ENCODE results near the gene MTHFSD.
A peak's percentile ranks its signal among the peaks of the same experiment; 100 is the strongest.

MTHFSD gene

DNA sequence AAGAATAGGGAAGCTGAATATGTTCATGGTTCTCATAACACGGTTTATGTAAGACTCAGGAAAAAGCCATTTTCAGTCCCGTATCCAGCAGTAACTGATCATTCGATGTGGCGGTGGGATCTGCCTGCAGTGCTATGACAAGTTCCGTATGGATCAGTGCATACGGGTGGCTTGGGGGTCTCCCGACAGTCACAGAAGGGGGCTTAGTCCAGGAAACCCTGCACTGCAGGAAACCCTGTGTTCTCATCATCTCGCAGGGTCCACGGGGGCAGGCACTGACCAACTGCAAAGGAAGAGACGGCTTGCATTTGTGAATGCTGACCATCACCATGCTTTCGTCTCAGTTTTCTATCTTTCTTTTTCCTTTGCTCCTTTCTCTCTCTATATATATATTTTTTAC, 7.7 kb downstream of the MTHFSD start:
- TF ChIP-seq, protein P1, sequence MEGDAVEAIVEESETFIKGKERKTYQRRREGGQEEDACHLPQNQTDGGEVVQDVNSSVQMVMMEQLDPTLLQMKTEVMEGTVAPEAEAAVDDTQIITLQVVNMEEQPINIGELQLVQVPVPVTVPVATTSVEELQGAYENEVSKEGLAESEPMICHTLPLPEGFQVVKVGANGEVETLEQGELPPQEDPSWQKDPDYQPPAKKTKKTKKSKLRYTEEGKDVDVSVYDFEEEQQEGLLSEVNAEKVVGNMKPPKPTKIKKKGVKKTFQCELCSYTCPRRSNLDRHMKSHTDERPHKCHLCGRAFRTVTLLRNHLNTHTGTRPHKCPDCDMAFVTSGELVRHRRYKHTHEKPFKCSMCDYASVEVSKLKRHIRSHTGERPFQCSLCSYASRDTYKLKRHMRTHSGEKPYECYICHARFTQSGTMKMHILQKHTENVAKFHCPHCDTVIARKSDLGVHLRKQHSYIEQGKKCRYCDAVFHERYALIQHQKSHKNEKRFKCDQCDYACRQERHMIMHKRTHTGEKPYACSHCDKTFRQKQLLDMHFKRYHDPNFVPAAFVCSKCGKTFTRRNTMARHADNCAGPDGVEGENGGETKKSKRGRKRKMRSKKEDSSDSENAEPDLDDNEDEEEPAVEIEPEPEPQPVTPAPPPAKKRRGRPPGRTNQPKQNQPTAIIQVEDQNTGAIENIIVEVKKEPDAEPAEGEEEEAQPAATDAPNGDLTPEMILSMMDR (IDR thresholded peaks at IDR 0.05; ENCODE audit: control insufficient read depth, extremely low read depth, insufficient read depth): no peak
- H3K4me3 ChIP-seq (ENCODE audit: low read depth, low read length): no peak overlapping the region
- no peak for DNase-seq (ENCODE audit: low read depth)

DNA sequence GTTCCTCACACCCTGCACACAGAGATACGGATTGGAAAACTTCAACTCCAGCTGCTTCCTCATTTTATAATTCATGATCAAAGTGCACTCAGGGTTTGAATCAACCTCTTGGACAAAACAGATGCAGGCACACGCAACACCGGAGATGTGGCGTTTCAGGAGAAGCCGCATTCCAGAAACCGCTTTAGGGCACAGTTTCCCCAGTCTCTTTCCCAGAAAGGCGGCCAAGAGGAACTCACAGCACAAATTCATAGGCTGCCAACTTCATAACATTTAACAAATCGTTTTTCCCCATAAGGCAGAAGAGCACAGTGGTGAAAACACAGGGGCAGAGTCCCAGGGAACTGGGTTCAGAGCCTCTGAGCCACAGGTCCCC, 8.4 kb downstream of the MTHFSD start:
- H3K4me3 ChIP-seq (ENCODE audit: low read depth, low read length): no peak overlapping the region
- TF ChIP-seq, protein P1 (IDR thresholded peaks at IDR 0.05; ENCODE audit: control insufficient read depth, extremely low read depth, insufficient read depth): no peak
- peak; percentile 21 for DNase-seq (ENCODE audit: low read depth)

DNA sequence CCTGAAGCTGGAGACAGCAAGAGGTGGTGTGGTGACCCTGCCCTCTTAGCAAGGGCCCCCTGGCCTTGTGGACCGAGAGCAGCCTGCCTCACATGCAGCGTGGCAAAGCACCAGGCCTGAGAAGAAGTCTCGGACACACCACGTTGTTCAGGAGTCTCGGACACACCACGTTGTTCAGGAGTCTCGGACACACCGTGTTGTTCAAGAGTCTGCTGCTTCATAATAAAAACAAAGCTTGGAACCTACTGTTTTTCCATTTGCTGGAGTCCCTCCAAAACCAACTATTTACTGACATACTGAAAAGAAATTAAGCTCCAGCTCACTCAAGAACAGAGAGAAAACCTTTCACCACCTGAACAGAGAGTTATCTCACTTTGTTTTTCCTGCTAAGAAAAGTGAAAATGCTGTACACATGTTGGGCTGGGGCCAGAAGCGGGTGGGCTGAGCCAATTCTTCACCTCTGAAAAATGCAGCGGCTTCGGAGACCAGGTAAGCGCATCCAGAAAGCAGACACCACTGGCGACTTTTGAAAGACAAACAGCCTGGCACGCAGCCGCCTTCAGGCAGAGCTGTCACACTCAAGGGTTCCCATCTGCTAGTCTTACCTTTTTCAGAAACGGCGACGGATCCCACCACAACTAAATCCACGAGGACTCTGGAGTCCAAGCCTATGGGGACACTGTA, 8.9 kb downstream of the MTHFSD start:
- DNase-seq (ENCODE audit: low read depth): peak; percentile 30
- H3K4me3 ChIP-seq (ENCODE audit: low read depth, low read length): peak overlapping the region; percentile 18
- TF ChIP-seq, protein P1 (IDR thresholded peaks at IDR 0.05; ENCODE audit: control insufficient read depth, extremely low read depth, insufficient read depth): no peak

DNA sequence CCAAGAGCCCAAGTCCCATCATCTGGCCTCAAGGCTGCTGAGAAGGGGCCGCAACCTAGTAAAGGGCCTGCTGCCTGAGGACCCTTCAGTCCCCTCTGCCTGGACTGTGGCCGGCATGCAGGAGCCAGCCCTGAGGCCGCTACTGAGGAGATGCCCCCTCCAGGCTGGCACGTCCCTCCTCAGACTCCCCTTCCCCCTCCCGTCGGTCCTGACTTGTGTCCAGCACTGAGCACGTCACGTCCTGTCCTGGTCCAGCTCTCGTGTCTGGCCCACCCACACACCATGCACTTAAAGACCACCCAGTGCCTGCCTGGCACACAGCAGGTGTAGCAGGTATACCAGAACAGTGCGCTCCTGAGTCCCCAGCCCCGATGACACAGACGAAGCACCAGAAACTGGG, 9.6 kb downstream of the MTHFSD start:
- TF ChIP-seq, protein P1 (IDR thresholded peaks at IDR 0.05; ENCODE audit: control insufficient read depth, extremely low read depth, insufficient read depth): no peak
- no peak for DNase-seq (ENCODE audit: low read depth)
- H3K4me3 ChIP-seq (ENCODE audit: low read depth, low read length): no peak overlapping the region; the same call in 1 of the 2 replicates

DNA sequence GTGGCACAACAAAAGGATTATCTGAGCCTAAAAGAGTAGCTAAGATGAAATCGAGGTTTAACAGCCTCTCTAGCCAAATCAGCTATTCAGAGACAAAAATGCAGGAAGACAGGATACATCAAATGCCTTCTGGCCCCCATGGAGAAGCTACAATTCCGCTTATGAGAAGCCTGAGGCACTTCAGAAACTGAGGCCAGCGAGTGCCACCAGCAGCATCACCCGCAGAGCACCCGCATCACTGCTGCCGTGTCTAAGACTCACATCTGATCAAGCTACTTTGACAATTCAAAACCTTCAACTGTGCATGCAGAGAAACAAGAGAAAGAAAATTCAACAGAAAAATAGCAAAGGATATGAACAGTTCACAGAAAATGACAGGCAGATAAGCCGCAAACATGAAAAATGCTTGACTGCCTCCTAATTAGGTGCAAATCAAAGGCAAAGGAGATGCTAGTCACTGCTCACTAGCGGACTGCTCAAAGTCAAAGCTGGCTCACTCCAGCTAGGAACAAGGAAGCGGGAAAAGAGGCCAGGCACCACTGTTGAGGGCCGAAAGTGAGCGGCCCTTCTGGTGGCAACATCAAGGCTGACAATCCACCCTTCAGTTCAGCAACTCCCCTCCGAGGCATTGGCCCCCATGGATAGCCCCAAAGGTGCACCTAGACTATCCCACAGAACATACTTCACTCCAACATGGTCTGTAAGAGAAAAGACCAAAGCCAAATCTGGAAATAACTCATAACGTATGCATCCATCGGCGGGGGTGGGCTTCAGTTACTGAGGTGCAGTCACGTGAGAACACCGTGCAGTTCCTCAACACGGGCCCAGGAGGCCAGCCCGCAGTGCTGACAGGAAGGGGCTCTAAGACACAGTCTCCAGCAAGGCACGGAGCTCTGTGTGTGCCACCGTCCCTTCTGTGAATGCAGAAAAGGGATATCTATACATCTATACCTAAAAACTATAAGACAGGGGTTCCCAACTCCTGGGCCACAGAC, 12.0 kb downstream of the MTHFSD start:
- H3K4me3 ChIP-seq (ENCODE audit: low read depth, low read length): no peak overlapping the region
- DNase-seq (ENCODE audit: low read depth): no peak
- TF ChIP-seq, protein P1 (IDR thresholded peaks at IDR 0.05; ENCODE audit: control insufficient read depth, extremely low read depth, insufficient read depth): no peak

DNA sequence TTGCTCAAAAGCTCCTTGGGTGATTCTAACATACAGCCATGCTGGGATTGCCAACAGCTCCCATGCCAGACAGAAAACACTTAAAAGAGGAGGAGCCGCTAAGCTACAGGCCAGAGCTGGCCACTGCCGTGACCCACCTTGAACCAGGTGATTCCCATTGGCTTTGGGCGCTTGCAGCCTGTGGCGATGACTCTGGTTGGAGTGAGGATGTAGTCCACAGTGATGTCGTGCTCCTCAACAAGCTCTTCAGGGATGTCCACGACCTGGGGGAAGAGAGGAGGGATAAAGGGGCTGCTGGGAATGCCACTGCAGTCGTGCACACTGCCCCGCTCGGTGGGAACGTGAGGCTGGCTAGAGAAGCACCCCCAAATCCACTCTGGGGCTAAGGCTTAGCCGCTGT, 13.5 kb downstream of the MTHFSD start:
- TF ChIP-seq, protein P1 (IDR thresholded peaks at IDR 0.05; ENCODE audit: control insufficient read depth, extremely low read depth, insufficient read depth): no peak
- no peak for DNase-seq (ENCODE audit: low read depth)
- H3K4me3 ChIP-seq (ENCODE audit: low read depth, low read length): no peak overlapping the region
